OCI-LY1 (cell line): ENCODE measurements around the gene ZBTB46.

Experiments used
- H2AFZ ChIP-seq: fragments of 200-600 bp; sonication (generic), shearing (Covaris generic); 2 replicates; pipeline ENCODE4 v1.6.0; 2014; ENCODE audit warnings: antibody characterized with exemption, mild to moderate bottlenecking, low read length
- H3F3A ChIP-seq: fragments of 200-600 bp; sonication (generic), shearing (Covaris generic); 2 replicates; pipeline ENCODE4 v1.6.0; 2014; ENCODE audit warnings: mild to moderate bottlenecking, antibody characterized with exemption, low read length, moderate library complexity; ENCODE audit not compliant: insufficient read depth
- H3K27ac ChIP-seq: fragments of 200-600 bp; sonication (generic); 2 replicates; pipeline ENCODE4 v1.5.1; 2014; ENCODE audit warnings: low read length, mixed run types, mild to moderate bottlenecking, low read depth; ENCODE audit not compliant: poor library complexity, severe bottlenecking
- H3K27me3 ChIP-seq: fragments of 200-600 bp; sonication (generic); 2 replicates; pipeline ENCODE4 v1.6.0; 2014; ENCODE audit warnings: antibody characterized with exemption, mild to moderate bottlenecking, low read length, moderate library complexity; ENCODE audit not compliant: insufficient read depth
- H3K36me3 ChIP-seq: fragments of 200-600 bp; sonication (generic); 2 replicates; pipeline ENCODE4 v1.6.1; 2014; ENCODE audit warnings: mild to moderate bottlenecking, antibody characterized with exemption, low read length, moderate library complexity, mixed read lengths; ENCODE audit not compliant: insufficient read depth
- H3K4me1 ChIP-seq: fragments of 200-600 bp; sonication (generic); 2 replicates; pipeline ENCODE4 v1.5.1; 2014; ENCODE audit warnings: mild to moderate bottlenecking, low read length, moderate library complexity; ENCODE audit not compliant: insufficient read depth, severe bottlenecking
- H3K4me2 ChIP-seq: fragments of 200-600 bp; sonication (generic), shearing (Covaris generic); 2 replicates; pipeline ENCODE4 v1.6.1; 2014; ENCODE audit warnings: low read length
- H3K4me3 ChIP-seq: fragments of 200-600 bp; sonication (generic); 2 replicates; pipeline ENCODE4 v1.5.1; 2014; ENCODE audit warnings: low read length, low read depth, mild to moderate bottlenecking, mixed read lengths; ENCODE audit not compliant: poor library complexity, severe bottlenecking
- H3K79me2 ChIP-seq: fragments of 200-600 bp; shearing (Covaris generic); 2 replicates; pipeline ENCODE4 v1.6.1; 2016; ENCODE audit warnings: mixed run types, low read length, mixed read lengths; ENCODE audit not compliant: insufficient read depth
- H3K9ac ChIP-seq: fragments of 200-600 bp; sonication (generic), shearing (Covaris generic); 2 replicates; pipeline ENCODE4 v1.6.1; 2014; ENCODE audit warnings: mild to moderate bottlenecking, low read length, mixed read lengths
- H3K9me2 ChIP-seq: fragments of 200-600 bp; sonication (generic), shearing (Covaris generic); 2 replicates; pipeline ENCODE4 v1.6.1; 2014; ENCODE audit warnings: low read depth, mild to moderate bottlenecking, low read length, mixed read lengths
- H3K9me3 ChIP-seq: fragments of 200-600 bp; shearing (Covaris generic); 2 replicates; pipeline ENCODE4 v1.6.1; 2014; ENCODE audit warnings: low read length, mixed read lengths
- H4K20me1 ChIP-seq: fragments of 200-600 bp; sonication (generic), shearing (Covaris generic); 2 replicates; pipeline ENCODE4 v1.6.0; 2016; ENCODE audit warnings: mild to moderate bottlenecking, low read length; ENCODE audit not compliant: insufficient read depth
- EZH2 ChIP-seq: fragments of 200-600 bp; sonication (generic), shearing (Covaris generic); IDR thresholded peaks from 2 replicates; pipeline ENCODE4 v1.8.0; 2017; ENCODE audit warnings: borderline replicate concordance, mixed run types, mild to moderate bottlenecking, antibody characterized with exemption, low read length, moderate library complexity, mixed read lengths
- TF ChIP-seq, protein P1 (sequence below): fragments of 200-600 bp; sonication (generic), shearing (Covaris generic); IDR thresholded peaks from 2 replicates; pipeline ENCODE4 v1.5.1; 2017; ENCODE audit warnings: mild to moderate bottlenecking, antibody characterized with exemption, low read length, moderate library complexity, mixed read lengths

ZBTB46 gene

DNA sequence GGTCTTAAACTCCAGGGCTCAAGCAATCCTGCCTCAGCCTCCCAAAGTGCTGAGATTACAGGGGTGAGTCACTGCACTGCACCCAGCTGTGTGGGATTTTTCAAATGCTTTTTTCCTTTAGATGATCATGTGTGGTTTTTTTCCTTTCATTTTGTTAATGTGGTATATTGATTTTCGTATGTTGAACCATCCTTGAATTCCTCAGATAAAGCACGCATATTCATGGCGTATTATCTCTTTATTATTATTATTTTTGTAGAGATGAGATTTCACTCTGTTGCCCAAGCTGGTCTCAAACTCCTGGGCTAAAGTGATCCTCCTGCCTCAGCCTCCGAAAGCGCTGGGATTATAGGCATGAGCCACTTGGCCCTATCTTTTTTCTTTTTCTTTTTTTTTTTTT is 116.2 kb downstream of the ZBTB46 start:
- H3K27me3 ChIP-seq: no peaks in the 10 kb centered on the region
- no peak overlapping the region for H2AFZ ChIP-seq
- no peaks in the 10 kb centered on the region for H3F3A ChIP-seq
- H3K4me3 ChIP-seq: no peak overlapping the region
- peaks cover 24% of the 10 kb centered on the region for H3K9me3 ChIP-seq
- peaks cover 96% of the 10 kb centered on the region for H3K36me3 ChIP-seq
- peaks cover 13% of the 10 kb centered on the region; the same call in 1 of the 2 replicates for H3K79me2 ChIP-seq
- no peaks in the 10 kb centered on the region for H3K9me2 ChIP-seq
- no peak overlapping the region for H3K27ac ChIP-seq
- TF ChIP-seq EZH2: no peak
- TF ChIP-seq, protein P1, sequence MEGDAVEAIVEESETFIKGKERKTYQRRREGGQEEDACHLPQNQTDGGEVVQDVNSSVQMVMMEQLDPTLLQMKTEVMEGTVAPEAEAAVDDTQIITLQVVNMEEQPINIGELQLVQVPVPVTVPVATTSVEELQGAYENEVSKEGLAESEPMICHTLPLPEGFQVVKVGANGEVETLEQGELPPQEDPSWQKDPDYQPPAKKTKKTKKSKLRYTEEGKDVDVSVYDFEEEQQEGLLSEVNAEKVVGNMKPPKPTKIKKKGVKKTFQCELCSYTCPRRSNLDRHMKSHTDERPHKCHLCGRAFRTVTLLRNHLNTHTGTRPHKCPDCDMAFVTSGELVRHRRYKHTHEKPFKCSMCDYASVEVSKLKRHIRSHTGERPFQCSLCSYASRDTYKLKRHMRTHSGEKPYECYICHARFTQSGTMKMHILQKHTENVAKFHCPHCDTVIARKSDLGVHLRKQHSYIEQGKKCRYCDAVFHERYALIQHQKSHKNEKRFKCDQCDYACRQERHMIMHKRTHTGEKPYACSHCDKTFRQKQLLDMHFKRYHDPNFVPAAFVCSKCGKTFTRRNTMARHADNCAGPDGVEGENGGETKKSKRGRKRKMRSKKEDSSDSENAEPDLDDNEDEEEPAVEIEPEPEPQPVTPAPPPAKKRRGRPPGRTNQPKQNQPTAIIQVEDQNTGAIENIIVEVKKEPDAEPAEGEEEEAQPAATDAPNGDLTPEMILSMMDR: no peak
- H3K4me1 ChIP-seq: no peaks in the 10 kb centered on the region
- no peaks in the 10 kb centered on the region for H4K20me1 ChIP-seq
- H3K9ac ChIP-seq: no peak overlapping the region
- no peak overlapping the region for H3K4me2 ChIP-seq

DNA sequence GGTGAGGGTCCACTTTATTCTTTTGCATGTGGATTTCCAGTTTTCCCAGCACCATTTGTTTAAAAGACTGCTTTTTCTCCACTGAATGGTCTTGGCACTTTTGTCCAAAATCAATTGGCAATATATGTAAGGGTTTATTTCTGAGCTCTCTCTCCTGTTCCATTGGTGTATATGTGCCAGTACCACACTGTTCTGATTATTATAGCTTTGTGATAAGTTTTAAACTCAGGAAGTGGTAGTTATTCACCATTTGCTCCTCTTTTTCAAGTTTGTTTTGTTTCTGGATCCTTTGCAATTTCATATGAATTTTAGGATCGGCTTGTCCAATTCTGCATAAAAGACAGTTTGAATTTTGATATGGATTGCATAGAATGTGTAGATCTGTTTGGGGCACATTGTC is 118.9 kb downstream of the ZBTB46 start:
- Histone ChIP-seq H3K27me3 (no peaks in the 10 kb centered on the region), H3K36me3 (peaks cover 76% of the 10 kb centered on the region), H3K4me1 (peaks cover 11% of the 10 kb centered on the region), H3K9me2 (no peaks in the 10 kb centered on the region), H2AFZ (no peak overlapping the region), H3K4me3 (no peak overlapping the region), H3K4me2 (no peak overlapping the region), H3K9me3 (peaks cover 17% of the 10 kb centered on the region), H3F3A (no peaks in the 10 kb centered on the region), H3K9ac (no peak overlapping the region), H3K27ac (no peak overlapping the region), H4K20me1 (no peaks in the 10 kb centered on the region), H3K79me2 (peaks cover 8% of the 10 kb centered on the region)
- TF ChIP-seq EZH2: no peak
- TF ChIP-seq, protein P1: no peak

DNA sequence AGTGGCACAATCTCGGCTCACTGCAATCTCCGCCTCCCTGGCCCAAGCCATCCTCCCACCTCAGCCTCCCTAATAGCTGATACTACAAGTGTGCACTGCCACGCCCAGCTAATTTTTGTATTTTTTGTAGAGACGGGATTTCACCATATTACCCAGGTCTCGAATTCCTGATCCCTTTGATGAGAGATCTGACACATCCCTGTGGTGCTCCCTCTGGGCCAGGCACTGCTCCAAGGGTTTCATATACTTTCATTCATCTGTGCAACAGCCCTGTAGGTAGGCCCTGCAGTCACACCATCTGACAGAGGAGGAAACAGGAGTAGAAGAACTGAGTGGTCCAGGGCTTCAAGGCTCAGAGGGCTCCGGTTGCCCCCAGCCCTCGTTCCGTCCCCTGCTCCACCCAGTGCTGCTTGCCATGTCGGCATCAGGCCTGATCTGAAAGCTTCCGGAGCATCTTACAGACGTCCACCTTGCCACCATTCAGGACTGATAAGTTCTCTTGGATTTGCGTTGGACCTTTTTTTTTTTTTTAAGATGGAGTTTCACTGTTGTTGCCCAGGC is 119.9 kb downstream of the ZBTB46 start:
- TF ChIP-seq, protein P1: no peak
- no peak for TF ChIP-seq EZH2
- Histone ChIP-seq H3K4me2 (no peak overlapping the region), H3K36me3 (peaks cover 71% of the 10 kb centered on the region)

More for the DNA sequence above, 119.9 kb downstream of the ZBTB46 start:
- H3K4me1 ChIP-seq: peaks cover 20% of the 10 kb centered on the region
- H3K79me2 ChIP-seq: peaks cover 7% of the 10 kb centered on the region
- H3K4me3 ChIP-seq: no peak overlapping the region
- no peaks in the 10 kb centered on the region for H3F3A ChIP-seq
- peaks cover 17% of the 10 kb centered on the region for H3K9me3 ChIP-seq
- H3K27me3 ChIP-seq: no peaks in the 10 kb centered on the region
- no peak overlapping the region for H3K27ac ChIP-seq
- no peak overlapping the region for H3K9ac ChIP-seq
- H2AFZ ChIP-seq: no peak overlapping the region
- H3K9me2 ChIP-seq: no peaks in the 10 kb centered on the region
- H4K20me1 ChIP-seq: no peaks in the 10 kb centered on the region
